LNCaP clone FGC (cell line): ENCODE data around the gene RANBP9.

Source experiments
- DNase-seq: peaks from one replicate; pipeline ENCODE4 v3.0.0-alpha.2; 2011; ENCODE audit warnings: low read depth
- H3K4me3 ChIP-seq: 2 replicates; pipeline ENCODE4 v1.5.1; 2011; ENCODE audit warnings: mild to moderate bottlenecking, low read depth, low read length, control low read depth
- TF ChIP-seq, protein P1 (sequence below): IDR thresholded peaks from 2 replicates; pipeline ENCODE4 v1.5.1; 2012; ENCODE audit warnings: mild to moderate bottlenecking; ENCODE audit not compliant: control insufficient read depth, insufficient read depth; ENCODE audit errors: extremely low read depth

RANBP9 gene

DNA sequence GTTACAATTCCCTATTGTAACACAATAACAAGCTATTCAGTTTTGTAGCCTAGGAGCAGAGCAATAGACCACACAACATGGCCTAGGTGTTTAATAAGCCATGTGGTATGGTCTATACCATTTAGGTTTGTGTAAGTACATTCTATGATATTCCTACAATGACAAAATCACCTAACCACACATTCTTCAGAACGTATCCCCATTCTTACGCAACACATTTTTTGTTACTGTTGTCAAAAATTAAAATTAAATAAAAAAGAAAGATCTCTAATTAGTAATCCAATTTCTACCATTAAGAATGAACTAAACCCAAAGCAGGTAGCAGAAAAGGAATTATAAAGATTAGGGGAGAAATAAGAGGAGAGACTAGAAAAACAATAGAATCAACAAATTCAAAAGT is 44.0 kb downstream of the RANBP9 start:
- DNase-seq: no peak
- TF ChIP-seq, protein P1, sequence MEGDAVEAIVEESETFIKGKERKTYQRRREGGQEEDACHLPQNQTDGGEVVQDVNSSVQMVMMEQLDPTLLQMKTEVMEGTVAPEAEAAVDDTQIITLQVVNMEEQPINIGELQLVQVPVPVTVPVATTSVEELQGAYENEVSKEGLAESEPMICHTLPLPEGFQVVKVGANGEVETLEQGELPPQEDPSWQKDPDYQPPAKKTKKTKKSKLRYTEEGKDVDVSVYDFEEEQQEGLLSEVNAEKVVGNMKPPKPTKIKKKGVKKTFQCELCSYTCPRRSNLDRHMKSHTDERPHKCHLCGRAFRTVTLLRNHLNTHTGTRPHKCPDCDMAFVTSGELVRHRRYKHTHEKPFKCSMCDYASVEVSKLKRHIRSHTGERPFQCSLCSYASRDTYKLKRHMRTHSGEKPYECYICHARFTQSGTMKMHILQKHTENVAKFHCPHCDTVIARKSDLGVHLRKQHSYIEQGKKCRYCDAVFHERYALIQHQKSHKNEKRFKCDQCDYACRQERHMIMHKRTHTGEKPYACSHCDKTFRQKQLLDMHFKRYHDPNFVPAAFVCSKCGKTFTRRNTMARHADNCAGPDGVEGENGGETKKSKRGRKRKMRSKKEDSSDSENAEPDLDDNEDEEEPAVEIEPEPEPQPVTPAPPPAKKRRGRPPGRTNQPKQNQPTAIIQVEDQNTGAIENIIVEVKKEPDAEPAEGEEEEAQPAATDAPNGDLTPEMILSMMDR: no peak
- no peak overlapping the region for H3K4me3 ChIP-seq

DNA sequence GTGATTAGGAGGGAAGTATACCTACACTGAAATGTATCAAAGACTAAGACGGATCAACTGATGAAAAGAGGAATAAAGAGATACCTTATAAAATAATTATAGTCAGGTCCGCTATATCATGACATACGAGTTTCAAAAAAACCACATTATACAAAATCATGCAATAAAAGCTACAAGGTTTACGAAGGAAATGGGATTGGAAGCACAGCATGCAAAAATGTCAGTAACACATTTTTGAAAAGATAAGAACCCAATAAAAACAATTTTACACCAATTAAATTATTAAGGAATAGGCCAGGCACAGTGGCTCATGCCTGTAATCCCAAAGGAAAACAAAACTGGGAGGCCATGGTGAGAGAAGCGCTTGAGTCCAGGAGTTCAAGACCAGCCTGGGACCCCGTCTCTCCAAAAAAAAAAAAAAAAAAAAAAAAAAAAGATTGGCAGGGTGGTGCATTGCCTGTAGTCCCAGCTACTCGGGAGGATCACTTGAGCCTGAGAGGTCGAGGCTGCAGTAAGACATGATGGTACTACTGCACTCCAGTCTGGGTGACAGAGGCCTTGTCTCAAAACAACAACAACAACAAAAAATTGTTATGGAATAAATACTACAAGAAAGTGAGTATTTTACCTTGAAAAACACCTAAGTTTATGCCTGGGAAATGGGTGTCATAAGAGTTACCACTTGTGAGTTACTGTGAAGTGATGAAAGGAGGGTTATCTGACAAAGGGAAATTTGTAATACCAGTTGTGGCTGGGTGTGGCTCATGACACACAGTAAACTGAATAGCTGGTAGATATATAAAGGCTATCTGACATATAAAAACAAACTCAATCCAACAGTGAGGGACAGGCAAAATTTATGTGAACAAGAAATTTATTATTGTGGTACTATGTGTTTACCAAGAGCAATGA is 45.2 kb downstream of the RANBP9 start:
- no peak overlapping the region for H3K4me3 ChIP-seq
- no peak for DNase-seq
- TF ChIP-seq, protein P1: no peak

DNA sequence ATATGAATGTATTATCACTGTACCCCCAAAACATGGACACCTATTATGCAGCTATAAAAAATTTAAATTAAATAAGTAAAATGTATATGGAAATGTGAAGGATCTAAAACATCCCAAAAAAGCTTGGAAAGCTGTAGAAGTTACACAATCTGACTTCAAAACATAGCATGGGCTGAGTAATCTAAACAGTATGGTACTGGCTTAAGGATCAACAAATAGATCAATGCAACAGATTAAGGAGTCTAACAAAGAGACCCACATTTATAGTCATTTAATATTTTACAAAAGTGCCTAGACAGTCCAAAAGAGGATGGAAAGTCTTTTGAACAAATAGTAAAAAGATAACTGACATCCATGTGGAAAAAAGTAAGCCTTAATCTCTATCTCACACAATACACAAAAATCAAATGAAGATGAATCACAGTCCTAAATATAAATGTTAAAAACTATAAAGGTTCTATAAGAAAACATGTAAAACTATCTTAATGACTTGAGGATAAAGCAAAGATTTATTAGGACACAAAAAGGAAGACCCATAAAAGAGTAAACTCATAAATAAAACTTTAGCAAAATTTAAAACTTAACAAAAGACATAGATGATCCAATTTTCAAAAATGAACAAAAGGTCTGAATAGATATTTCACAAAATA is 46.8 kb downstream of the RANBP9 start:
- DNase-seq: no peak
- TF ChIP-seq, protein P1: no peak
- H3K4me3 ChIP-seq: no peak overlapping the region

DNA sequence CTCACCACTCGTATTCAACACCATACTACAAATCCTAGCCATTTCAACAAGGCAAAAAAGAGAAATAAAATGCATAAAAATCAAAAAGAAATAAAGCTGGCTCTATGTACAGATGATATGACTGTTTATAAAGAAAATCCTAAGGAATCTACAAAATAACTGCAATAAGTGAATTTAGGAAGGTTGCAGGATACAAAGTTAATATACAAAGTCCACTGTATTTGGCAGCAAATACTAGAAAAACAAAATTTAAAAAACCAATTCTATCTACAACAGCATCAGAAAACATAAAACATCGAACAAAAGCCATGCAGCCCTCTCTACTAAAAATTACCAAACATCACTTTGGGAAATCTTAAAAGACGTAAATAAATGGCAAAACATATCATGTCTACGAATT is 47.6 kb downstream of the RANBP9 start:
- TF ChIP-seq, protein P1: no peak
- no peak for DNase-seq
- H3K4me3 ChIP-seq: no peak overlapping the region

DNA sequence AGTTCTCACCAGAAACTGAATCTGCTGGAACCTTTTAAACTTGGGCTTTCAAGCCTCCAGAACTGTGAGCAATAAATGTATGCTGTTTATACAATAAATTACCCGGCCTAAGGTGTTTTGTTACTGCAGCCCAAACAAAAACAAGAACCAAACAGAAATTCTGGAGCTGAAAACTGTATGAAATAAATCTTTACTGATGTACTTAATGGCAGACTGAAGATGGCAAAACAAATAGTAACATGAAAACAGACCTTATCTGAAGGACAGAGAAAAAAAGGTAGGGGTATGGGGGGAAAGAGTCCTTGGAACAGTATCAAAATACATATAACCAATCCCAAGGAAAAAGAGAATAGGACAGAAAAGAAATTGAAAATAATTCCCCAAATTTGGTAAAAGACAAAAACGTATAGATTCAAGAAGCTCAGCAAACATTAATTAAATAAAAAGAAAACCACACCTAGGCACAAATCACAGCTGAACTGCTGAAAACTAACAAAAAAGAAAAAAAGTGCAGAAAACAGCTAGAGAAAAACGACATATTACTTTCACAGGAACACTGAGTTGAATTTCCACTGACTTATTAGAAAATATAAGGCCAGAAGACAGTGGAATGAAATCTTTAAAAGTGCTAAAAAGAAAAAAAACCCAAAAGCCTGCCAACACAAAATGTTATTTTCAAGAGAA is 48.8 kb downstream of the RANBP9 start:
- no peak overlapping the region for H3K4me3 ChIP-seq
- DNase-seq: no peak

DNA sequence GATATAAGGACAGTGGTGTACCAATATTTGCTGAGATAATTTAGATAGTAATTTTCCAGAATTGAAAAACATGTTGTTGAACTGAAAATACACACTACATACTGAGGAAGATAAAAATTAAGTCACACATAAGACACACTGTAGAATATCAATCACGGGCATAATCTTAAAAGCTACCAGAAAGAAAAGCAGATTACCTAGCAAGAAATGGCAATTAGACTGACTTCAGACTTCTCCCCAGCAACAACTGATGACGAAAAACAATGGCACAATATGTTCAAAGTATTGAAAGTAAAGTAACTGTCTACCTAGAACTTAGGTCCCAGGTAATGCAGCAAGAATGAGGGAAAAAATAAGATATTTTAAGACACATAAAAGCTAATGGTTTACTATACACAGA is 50.0 kb downstream of the RANBP9 start:
- H3K4me3 ChIP-seq: no peak overlapping the region
- TF ChIP-seq, protein P1: no peak
- DNase-seq: no peak

More for the DNA sequence above, 48.8 kb downstream of the RANBP9 start:
- TF ChIP-seq, protein P1: no peak
